HG03175 (cell line): ENCODE results near the gene CREB3L4.

Experiments used
- ATAC-seq: cut with Tn5 transposase; IDR thresholded peaks from one replicate; pipeline ENCODE4 v1.9.1; 2021; ENCODE audit warnings: mild to moderate bottlenecking, moderate library complexity; ENCODE audit not compliant: unreplicated experiment

CREB3L4 gene

DNA sequence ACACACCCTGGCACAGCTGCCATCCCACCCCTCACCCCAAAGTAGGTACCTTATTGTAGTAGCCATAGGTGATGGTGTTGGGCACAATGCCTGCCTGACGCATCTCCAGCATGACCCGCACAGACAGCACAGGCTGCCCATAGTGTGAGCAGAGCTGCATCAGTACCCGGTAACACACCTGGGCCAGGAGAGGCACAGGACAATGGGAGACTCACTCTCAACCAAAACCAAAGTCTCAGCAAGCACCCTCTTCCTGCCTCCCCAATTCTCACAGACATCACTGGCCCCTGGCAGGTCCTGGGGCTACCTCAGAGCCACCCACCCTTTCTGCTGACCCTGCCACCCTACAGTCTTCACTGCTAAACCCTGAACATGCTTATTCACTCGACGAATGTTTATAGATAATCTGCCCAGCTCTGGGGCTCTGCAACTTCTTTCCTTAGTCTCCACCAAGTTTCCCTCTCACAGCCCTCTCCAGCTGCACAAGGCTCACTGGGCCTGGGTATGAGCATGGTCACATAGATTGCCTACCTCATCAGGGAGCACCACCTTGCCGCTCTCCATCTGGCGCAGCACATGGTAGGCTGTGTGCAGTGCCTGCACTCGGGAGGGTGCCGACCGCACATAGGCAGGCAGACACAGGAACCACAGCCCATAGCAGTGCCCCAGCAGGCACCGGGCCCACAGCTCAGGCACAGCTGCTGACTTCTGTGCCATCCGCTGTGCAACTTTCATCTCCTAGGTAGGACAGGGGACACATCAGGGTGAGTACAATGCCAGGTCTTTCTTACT lies 31.5 kb upstream of the CREB3L4 start:
- ATAC-seq = no peak

DNA sequence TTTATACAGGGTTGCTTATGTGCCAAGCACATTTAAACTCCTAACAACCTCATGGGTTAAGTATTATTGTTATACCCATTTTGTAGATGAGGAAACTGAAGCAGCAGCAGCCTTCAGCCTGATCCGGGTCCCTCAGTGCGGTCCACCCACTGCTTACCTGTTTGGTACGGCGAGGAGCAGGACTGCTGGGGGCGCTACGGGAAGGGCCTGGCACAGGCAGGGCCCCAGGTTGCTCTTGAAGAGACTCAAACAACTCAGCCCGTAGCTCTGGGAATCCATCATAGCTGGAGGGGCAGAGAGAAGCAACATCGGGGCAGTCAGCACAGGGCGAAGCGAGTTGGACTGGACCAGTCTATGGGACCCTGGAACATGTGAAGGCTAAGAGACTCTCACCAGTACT lies 30.4 kb upstream of the CREB3L4 start:
- ATAC-seq = no peak

- no peak for ATAC-seq
Measured at GRCh38 chr1:153938996-153939395, 28.7 kb upstream of the CREB3L4 start.

DNA sequence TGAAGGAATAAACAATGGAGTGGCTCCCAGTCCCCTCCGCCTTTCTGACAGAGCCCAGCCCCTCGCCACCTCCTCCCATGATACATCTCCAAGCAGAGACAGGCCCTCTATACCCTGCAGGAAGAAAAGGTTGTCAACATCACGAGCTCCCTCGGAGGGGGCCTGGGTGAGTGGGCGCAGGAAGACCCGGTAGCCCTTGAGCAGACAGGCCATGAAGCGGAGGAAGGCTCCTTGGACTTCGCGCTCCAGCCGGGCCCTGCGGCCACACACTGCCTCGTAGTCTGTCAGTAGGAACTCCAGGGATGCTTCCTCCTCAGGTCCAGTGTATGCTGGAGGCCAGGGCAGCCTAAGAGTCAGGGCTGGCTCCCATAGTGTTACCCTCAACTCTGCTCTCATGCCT lies 28.2 kb upstream of the CREB3L4 start:
- no peak for ATAC-seq

GRCh38 chr1:153940756-153941155 lies 26.9 kb upstream of the CREB3L4 start:
- no peak for ATAC-seq

DNA sequence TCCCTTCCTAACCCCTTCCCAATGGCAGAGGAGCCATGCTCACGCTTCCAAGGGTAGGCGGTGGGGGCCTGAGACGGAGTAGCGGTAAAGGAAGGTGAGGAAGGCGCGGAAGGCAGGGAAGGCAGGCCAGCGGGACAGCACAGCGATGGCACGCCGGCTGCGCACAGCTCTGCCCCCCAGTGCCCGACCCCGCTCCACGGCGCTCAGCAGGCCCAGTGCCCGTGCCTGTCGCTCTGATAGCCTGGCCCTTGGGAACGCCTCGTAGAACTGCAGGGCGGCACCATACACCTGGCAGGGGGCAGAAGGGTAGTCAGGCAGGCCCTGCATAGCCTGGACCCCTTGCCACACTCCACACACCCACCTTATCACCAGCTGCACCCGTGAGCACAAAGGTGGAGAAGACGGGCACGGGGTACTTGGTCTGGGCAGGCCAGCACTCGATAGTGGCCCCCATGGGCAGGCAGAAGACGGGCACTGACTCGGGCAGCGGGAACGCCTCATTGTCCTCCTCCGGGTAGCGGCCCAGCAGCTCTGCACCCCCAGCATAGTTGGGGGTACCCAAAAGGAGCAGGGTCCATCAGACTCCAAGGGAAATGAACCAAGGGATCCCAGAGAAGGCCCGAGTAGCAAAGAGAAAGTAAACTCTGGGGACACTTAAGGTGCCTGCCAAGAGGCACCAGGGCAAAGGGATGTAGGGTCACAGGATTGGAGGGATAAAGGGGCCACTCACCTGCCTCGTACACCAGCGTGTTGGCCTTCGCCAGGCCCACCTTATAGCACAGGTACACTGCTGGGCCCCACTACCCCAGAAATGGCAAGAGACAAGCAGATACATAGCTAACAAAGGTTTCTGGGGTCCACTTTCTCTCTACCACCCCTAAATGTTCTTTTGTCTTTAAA lies 25.6 kb upstream of the CREB3L4 start:
- no peak for ATAC-seq

DNA sequence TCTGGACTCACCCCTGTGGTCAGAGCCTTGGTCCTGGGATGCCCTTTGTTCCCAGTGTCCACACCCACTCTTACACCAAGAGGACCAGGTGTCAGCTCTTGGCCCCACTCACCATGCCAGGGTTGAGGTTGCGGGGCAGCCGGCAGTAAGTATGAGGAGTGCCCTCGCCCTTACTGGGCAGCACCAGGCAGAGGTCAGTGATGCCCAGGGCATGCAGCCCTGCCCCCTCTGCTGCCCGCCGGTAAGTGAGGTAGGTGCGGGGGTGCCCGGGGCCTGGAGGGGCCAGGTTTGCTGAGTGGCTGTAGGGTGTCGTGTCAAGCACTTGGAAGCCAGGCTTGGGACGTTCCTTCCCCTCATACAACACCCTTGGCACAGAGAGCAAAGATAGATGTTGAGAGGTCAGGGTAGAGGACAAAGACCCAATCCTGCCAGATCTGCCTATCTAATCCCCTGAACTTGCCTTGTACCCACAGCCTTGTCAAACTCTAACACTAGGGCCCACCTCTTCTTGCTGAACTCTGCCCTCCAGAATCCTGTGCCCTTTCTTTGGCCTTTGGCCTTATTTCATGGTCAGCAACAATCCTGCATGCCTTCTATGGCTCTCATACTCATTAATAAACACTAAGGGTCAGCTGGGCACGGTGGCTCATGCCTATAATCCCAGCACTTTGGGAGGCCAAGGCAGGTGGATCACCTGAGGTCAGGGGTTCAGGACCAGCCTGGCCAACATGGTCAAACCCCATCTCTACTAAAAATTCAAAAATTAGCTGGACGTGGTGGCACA lies 24.7 kb upstream of the CREB3L4 start:
- ATAC-seq = no peak

DNA sequence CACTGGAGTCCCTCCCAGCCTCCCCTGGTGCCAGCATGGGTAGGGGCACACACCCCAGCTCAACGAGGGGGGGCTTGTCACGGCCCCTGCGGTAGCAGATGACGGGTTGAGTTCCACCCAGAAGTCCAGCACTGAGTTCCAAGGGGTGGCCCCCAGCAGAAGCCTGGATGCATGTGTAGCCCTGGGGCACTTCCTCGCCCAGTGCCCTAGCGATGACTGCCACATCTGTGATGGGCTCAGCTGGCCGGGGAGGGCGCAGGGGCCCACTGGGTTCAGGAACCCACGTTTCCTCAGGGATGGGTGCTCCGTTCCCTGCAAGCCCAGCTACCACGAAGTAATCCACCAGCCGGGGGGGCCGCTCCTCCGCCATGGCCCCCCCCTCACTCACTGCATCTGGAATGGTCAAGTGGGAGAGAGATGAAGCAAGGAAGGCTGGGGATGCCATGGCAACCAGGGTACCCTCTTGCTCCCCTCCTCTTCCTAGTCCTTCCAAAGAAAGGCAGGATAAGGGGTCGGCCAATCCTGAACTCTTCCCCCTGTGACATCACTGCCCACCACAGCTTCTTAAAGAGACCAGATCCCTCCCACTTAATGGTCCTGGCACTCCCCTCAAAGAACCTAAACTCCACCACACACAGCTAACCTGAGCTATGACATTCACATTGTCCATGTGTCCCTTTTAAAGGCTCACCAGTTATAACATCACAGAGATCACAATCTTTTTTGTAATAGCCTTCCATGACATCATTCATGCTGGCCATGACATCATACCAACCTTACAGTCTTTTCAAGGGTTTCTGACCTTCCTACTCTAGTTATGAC lies 23.5 kb upstream of the CREB3L4 start:
- ATAC-seq = no peak

DNA sequence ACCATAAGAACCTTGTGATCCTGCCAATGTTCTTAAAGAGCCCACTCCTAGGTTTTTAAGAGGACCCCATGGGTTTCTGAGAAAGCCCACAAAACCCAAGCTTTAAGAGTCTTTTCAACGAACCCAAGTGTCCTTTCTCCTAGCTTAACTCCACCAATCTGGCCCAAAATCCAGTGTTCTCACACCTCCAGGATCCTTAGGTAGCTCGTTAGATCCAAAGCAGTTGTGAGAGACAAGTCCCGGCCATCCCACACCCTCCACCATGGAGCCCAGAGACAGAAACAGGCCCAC lies 22.9 kb upstream of the CREB3L4 start:
- ATAC-seq = no peak

DNA sequence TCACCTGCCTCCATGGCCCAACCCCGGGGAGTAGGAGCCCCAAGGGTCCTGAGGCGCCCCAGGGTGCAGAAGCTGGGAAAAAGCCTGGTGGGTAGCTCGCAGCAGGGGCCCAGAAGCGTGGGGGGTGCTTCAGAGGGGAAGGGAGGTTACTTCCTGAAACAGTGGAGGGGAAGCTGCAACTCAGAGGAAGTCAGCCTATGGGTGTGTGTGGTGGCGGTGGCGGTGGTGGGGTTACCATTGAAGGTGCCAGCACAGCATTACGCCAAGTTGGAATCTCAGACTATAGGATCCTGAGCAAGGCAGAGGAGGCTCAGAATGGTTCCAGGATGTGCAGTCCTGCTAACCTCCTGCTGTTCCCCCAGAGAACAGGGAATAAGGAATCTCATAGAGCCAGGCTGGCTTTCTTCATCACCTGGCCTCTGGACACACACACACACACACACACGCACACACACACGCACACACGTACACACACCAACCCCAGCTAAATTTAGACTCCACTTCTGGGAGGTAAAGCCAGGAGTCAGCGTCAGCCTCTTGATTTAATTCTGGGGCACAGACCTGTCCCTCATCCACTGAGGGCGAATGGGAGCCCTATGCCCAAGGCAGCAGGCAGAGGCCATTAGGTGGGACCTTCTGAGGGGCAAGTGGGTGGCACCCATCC lies 22.4 kb upstream of the CREB3L4 start:
- ATAC-seq = peak; percentile 41

DNA sequence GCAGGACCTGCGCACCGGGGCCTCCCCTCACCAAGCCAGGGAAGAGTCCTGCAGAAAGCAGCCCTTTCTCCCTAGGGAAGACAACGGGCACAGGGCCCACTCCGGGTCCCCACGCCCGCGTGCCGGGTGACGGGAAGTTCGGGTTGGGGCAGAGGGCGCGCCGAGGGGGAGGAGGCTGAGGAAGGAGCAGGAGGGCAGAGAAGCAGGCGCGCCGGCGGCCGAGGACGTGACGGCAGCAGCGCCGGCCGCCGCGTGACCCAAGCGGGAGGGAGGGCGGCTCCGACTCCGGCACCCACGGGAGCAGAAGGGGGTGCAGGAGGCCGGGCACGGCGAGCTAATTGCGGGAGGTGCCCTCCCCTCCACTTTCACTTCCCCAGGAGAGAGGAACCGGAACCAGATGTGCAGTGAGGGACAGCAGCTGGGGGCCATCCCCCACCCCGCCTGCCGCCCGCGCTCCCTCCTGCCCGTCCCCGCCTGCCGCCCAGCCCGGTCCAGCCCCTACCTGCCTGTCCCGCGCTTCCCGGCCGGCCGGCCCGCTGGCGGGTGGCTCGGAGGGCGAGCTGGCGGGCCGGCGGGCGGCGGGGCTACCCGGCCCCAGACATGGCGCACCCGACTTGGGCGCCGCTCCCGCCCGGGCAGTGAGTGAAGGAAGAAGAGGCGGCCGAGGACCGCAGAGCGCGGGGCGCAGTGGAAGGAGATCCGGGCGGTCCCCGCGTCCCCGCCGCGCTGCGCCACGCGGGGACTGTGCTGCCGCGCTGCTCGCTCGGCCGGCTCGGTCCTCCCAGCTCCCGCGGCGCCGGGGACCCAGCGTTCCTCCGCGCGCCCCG lies 21.7 kb upstream of the CREB3L4 start:
- peak; percentile 71 for ATAC-seq

- peak; percentile 65 for ATAC-seq
Measured at GRCh38 chr1:153946622-153947241, 21.0 kb upstream of the CREB3L4 start, which contains the start of gene DENND4B. Gene DENND4B, minus strand, starts transcription at chr1:153946718. Its CDS starts 2,344 bp downstream, at chr1:153944374.

DNA sequence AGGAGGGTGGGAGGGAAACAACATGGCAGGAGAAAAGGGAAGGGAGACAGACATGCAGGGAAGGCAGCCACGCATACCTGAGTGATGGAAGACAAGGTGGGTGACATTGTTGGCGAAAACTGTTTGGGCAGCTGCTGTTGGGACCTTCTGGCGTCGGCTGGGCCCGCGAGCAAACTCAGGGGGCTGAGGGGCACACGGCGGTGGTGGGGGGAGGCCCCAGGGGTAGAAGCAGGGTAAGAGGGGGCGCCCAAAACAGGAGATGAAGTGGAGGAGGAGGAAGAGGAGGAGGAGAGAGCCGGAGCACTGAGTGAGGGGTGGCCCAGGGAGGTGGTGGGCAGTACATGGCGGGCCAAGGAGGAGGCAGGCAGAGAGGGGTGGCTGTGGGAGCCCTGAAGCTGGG lies 16.5 kb upstream of the CREB3L4 start:
- ATAC-seq = no peak

DNA sequence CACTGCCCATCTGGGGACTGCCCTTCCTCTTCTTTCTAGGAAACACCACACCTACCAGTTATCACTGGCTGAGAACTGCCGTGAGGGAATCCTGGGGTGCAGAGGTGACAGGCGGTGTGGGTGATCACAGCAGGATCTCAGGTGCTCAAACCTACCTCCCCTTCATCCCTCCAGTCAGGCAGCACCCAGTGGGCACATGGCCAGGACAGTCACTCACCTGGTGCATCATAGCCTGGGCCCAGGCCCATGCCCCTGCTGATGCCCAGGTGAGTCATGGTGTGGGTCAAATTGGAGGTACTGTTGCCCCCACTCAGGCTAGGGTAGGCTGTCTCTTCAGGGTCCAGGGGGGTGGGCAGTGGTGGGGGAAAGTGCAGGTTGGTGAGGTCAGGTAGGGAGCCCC lies 15.9 kb upstream of the CREB3L4 start:
- no peak for ATAC-seq

- ATAC-seq = no peak
Measured at GRCh38 chr1:153953859-153954365, 13.8 kb upstream of the CREB3L4 start.

DNA sequence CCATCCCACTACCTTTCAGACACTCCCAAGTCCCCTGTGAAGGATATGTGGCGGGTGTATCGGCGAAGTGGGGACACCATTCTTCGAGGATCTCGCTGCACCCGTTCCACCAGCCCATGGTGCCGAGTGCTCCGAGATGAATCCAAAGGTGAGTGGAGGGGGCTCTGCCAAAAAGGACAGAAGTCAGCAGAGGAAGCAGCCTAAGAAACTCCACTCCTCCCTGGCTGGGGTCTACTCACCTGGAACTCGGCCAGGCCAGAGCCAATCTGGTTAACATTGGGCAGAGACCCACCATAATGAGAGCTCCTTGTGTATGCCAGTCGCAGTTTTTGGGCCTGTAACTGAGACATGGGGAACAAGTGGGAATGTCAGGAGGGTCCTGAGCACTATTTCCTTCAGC lies 12.9 kb upstream of the CREB3L4 start:
- ATAC-seq = no peak

- no peak for ATAC-seq
Measured at GRCh38 chr1:153956997-153957715, 10.5 kb upstream of the CREB3L4 start.

- peak; percentile 11 for ATAC-seq
Measured at GRCh38 chr1:153957744-153958110, 10.0 kb upstream of the CREB3L4 start.
